SIG-M5 treated with dmso at 0.1 percent for 504 hours (cell line): ENCODE results near the gene GBX2.
"Not testable (repeated sequence)": the region's sequence is repeated elsewhere in the genome, so short reads cannot be mapped to it uniquely, and the experiment has no call there.

Source experiments
- DNase-seq: peaks from one replicate; lab custom pipeline; 2025; ENCODE audit not compliant: unreplicated experiment; lab: John Stamatoyannopoulos, UW

Gene GBX2

DNA sequence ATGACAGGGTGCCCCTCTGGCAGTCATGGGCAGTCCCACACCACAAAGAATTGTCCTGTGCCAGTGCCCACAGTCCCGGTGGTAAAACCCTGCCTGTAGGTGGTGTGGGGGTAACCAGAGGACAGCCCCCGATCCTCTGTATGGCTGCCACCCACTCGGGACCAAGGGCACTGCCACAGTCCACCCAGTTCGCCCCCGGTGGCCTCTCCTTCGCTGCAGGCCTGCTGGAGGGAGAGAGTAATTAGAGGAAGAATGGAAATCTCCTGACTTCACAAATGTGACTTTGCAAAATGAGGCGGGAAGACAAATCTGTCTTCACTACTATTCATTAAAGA is 11.4 kb downstream of the GBX2 start:
- DNase-seq: no peak

DNA sequence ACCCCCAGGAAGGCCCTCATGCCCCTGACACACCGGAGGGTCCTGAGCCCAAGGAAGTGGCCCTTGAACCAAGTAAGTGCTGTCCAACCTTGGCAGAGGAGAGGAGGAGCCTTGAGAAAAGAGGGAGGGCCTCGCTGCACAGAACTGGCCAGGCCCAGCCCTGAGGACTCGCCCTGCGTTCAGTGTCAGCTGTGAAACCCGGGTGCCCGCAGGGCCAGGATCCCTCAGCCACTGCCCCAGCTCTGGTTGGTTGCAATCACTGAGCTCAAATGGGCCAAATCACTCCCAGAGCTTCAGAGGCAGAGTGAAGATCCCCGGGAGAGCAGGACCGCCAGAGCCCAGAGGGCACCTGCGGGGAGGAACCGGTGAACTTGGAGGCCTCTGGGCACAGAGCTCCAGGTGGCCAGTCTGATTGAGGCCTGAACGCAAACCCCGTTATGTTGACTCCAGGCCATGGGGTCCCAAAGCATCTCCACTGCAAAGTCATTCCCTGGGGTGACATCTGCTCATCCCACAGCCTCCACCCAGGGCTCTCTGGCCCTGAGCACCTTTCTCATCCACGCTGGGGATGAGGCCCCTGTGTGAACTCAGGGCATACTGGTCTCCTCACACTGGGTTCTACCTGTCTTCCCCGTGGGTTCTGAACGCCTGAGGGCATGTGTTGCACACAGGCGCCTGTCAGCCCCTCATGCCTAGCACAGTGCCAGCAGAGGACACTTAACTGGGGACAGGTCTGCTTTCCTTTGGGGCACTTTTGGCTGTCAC is 11.9 kb downstream of the GBX2 start:
- no peak for DNase-seq

DNA sequence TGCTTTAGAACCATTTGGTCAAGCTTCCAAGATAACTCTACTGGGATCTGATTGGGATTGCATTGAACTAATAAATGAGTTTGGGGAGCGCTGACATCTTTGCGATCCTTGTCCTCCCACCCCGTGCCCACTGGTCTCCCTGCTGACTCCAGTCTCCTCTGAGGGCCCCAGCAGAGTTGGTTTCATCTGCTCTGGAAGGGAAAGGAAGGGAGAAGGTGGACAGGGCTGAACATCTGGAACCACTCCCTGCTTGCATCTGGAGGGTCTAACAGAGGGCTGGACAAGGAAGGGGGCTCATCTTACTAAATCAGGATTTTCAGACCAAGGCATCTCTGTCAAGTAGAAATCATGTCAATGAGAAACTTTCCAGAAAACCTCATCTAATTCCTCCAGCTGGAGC is 12.8 kb downstream of the GBX2 start:
- no peak for DNase-seq

DNA sequence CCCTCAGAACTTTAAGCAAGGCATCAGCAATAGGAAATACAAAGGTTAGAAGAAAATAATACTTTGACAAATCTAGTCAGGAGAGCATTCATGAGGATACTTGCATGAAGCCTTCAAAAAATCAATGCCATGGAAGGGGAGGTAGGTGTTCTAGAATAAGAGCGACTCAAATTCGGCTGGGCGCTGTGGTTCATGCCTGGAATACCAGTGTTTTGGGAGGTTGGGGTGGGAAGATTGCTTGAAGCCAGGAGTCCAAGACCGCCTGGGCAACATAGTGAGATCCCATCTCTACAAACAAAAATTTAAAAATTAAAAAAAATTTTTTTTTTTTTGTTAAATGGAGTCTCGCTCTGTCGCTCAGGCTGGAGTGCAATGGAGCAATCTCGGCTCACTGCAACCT is 21.8 kb downstream of the GBX2 start:
- no peak for DNase-seq

DNA sequence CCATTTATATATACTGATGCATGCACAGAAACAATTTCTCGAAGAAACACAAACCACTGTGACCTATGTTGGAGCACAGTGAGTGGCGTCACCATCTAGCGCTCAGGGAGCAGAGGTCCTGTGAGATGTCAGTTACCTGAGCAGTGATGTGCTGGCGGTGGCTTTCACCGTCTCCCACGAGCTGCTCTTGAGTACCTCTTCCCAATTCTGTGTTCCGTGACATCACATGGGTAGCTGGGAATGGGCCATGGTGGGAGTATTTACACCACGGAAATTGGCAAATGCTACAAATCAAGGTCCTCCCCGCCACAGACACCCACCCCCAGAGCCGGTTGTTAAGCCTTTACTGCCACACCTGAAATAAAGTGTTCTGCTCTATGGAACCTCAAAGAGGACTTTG is 24.4 kb downstream of the GBX2 start:
- DNase-seq: no peak

DNA sequence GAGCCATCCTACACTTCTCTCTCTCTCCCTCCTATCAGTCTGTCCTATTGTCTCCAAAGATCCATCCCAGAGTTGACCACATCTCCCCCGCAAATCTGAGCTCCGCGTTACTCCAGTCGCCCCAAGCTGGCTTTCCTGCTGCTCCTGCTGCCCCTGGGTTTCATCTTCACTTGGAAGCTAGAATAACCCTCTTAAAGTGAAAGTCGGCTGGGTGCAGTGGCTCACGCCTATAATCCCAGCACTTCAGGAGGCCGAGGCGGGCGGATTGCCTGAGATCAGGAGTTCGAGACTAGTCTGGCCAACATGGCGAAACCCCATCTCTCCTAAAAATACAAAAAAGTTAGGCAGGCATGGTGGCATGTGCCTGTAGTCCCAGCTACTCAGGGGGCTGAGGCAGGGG is 26.6 kb downstream of the GBX2 start:
- not testable (repeated sequence) for DNase-seq

DNA sequence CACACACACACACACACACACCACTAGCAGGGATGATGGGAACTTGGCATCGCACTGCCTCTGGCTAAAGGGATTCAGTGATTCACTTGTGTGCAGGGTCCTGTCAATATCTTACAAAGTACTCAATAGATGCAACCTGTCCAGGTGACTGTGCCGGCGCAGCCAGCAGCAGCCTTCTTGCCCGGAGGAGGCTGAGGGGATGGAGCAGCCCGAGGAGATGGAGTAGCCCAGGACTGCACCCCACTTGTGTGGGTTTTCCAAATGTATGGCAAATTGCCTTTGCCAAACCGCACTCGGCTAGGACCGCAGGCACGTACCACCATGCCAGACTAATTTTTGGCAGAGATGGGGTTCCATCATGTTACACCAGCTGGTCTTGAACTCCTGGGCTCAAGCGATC is 31.1 kb downstream of the GBX2 start:
- no peak for DNase-seq

DNA sequence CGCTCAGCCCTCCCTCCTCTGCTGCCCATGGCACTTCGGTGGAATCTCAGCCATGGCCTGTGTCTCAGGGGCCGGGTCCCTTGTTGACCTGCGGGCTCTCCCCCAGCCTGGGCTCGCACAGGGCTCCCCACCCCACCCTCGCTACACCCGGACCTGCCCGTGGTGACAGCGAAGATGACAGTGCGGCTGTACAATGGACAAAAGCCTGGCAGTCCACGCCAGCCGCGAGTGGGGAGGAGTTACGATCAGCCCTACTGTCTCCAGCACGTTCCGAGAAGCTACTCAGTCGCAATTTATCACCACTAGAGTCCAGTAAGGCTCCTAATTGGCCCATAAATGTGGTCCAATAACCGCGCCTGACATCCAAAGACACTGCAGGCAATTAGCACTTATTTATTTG is 31.6 kb downstream of the GBX2 start:
- no peak for DNase-seq

DNA sequence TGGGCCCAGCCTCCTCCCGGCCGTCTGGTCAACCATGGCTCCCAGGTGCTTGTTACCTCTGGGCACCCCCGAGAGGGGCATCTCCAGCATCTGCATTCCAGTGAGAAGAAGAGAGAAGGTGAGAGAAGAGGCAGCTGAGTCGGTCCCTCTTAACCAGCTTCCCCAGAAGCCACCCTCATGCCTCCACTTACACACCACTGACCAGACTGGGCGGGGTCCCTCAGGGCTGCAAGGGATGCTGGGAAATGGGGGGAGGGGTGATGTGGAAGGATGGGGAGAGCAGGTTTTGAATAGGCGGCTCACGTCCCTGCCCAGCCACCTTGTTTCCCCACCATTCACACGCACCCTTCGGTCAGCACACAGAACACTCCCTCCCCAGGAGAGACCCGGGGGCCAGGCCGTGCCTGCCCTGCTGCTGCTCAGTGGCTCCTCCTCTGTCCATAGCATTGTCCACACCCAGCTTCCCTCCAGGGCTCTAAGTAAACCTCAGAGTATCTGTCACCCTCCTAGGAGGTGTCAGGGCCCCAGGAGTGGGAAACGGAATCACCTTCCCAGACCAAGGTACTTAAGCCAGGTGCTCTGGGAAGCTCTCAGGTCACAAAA is 34.7 kb downstream of the GBX2 start:
- no peak for DNase-seq

DNA sequence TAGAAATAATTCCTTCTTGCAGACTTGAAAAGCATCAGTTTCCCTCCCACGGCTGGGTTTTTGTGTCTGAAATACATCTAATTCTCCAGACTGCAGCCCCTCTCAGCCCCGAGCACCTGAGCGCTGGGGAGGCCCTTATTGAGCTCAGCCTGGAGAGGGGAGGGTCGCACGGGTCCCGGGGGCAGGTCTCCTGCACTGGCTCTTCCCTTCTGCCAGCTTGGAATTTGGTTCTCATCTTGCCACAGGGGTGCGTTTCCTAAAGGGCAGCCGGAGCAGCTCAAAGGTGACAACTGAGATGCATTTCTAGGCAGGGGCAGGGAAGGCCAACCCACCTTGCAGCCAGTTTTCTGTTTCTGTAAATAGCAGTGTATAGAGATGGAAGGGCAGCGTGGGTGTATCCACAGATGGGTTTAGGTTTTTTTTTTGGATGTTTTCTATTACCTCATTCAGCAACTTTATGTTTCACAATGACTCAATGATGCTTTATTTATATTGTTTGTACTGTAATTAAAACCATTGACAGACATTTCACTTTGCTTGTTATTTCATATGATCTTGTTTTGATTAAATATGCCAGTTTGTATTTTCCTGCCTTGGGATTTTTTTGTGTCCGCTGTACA is 37.0 kb downstream of the GBX2 start:
- no peak for DNase-seq

DNA sequence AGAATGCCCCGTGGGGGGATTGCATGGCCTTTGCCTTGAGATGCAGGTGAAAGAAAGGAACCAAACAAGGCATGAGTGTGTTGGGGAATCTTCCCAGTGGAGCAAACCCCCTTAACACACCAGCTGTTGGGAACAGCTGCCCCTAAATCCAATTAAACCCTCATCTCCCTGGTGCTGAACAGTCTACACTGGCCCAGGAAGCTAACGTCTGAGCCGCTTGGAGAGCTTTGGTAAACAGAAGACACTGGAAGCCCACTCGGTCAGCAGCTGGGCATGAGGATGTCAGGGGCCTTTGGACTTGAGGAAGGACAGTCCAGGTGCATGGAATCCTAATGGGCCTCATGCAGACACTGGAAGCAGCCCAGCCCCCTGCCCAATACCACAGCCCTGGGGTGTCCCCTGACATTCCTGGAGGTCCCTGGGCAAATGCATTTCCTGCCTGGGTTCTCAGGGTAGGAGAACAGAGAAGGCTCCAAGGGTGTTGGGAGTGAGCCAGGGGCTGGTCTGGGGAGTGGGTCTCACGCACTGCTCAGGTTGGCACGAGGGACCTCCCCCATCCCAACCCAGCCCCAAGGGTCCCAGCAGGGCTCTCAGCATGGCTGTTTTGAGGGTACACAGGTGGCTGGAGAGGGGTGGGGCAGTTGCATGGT is 37.7 kb downstream of the GBX2 start:
- DNase-seq: no peak

DNA sequence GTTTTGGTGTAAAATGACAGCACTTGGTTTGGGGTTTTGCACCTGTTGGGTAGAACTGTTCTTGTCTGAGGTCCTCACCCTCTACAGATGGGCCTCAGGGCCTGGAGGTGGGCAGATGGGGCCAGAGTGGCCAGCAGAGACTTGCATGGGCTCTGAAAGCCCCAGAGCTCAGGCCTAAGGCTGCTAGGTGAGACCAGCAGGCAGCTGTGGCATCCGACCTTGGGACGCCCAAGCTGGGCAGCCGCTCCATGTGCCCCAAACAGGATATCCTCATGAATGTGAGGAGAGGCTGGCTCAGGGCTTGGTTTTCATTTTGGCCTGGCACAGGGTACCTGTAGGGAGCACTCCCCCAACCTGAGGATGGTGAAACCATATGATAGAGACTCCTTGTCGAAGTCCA is 38.3 kb downstream of the GBX2 start:
- no peak for DNase-seq

DNA sequence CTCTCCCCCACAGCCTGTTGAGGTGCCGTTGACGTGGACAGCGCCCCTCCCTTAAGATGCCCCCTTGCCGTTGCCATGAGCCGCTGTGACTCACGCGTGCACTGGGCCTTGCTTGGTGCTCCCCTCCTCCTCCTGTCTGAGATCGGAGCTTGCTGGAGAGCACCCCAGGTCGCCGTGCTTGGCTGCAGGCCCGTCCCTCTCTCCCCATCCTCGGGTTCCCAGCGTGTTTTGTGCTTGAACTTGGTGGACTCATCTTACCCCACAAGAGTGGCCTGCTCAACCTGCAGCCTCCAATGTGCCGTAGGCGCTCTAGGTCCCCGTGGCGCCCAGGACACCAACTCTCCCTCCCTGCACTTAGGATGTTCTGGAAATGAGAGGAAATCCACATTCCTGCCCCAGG is 39.9 kb downstream of the GBX2 start:
- DNase-seq: no peak

DNA sequence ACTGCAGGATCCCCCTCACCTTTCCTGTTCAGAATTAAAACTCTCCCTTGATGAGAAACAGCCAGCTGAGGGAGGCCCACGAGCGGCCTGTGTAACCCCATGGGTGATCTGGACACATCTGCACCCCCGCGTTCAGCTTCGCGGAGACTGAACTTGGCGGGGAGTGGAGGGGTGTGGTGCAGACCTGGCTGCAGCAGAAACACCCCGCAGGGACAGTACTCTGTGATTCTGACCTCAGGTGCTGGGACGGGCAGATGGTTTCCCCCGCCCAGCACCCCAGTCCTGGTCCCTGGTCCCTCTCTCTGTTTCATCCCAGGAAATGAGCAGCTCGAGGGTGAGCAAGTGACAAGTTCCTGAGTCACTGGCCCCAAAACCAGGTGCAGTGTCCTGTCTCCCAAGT is 41.2 kb downstream of the GBX2 start:
- no peak for DNase-seq

DNA sequence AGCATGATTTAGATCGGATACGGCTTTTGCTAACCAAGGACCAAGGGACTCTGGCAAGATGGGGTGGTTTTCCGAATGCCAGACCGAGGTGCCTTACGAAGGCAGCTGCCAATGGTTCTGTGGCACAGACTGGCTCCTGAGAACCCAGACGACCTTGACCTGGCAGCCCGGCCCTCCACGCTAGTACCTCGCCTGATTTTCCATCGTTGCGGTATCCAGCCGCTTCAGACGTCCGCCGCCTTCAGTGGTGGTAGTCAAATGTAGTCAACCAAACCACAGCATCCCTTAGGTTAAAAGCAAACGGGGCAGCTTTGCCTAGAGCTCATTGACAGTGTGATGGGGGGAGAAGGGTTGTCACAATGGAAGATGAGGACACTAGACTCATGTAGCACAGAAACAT is 42.6 kb downstream of the GBX2 start:
- no peak for DNase-seq

DNA sequence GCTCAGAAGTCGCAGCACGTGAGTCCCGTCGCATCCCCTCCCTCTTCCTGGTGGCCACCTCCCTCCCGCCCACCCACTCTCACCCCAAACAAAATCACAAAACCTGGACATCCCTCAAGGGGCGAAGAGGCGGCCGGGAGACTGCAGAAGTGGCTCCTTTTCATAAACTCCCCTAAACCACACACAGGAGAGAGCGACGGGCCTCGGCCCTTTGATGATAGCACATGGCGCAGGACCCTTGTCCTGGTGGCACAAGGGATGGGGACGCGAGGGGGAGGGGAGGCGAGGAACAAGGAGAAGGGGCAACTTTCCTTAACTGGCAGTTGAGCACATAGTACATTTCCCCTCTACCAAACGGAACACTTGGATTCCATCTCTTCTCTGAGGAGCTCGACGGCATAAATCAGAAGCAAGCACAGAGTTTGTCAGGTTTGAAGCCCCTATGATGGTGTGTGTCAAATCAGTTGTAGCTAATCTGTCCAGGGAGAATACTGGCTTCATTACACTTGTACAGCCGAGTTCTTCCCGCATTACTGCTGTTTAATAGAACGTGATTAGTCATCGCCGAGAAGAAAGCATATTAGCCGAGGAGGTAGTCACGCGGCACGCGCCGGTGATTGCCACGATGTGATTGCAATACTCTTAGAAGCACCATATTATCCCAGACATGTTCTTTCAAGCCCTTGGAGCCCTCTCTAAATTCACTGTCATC is 43.8 kb downstream of the GBX2 start:
- no peak for DNase-seq

DNA sequence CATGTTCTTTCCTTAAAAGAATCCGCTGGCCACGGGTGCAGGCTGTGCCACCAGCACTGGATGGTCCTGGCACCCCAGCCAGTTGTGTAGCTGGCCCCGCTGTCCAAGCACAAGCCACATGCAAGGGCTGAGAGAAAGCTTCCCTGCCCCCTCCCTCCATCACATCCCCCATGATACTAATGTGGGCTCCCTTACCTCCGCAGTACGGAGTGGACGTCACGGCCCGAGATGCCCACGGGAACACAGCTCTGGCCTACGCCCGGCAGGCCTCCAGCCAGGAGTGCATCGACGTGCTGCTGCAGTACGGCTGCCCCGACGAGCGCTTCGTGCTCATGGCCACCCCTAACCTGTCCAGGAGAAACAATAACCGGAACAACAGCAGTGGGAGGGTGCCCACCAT is 44.5 kb downstream of the GBX2 start:
- no peak for DNase-seq

DNA sequence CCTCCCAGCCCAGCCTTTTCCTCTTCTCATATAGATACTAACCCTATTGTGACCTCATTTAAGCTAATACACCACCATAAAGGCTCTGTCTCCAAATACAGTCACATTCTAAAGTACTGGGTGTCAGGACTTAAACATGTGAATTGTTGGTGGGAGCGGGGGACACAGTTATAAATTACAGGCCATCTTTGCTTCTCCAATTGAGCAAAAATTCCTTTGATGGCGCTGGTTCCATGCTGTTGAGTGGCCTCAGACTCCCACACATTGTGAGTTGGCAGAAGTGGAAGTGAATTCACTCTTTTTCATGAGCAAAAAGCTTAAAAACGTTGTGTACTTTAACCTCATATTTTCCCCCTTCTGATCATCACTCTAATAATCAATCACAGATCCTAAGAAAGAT is 46.0 kb downstream of the GBX2 start:
- no peak for DNase-seq

DNA sequence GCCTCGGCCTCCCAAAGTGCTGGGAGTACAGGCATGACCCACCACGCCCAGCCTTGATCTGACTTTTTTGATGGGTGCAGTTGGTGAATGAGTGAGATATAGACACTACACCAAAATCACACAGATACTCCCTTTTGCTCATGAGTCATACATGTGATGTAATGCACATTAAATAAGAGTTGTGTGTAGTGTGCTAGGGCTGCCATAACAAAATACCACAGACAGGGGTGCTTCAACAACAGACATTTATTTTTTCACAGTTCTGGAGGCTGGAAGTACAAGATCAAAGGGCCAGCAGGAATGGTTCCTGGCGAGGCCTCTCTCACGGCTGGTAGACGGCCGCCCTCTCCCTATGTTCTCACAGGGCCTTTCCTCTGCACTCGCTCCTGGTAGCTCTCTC is 46.6 kb downstream of the GBX2 start:
- no peak for DNase-seq

DNA sequence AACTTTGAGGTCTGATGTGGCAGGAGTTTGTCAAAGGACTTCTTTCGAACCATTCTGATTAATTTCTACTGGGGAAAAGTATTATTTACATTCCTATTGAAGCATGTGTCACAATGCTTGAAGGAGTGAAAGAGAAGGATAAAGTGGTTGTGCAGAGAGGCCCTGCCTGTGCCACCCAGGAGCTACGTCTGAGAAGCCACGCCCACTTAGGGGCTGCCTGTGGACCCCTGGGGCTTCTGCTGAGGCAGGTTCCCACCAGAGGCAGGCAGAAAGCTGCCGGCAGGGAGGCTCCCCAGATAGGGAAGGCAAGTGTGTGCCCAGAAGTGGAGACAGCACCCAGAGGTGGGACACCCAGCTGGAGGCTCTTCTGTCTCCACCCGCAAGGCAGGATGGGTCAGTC is 47.4 kb downstream of the GBX2 start:
- no peak for DNase-seq

DNA sequence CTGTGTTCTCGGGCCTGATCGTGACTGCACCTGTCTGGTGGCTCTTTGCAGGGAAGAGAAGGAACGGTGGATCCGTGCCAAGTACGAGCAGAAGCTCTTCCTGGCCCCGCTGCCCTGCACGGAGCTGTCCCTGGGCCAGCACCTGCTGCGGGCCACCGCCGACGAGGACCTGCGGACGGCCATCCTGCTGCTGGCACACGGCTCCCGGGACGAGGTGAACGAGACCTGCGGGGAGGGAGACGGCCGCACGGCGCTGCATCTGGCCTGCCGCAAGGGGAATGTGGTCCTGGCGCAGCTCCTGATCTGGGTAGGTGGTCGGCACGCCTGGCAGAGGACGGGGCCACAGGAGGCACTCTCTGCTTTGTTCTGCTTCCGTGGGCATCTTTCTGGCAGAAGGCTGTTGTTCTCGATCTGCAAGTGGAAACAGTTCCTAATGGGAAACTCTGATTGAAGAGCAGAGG is 48.0 kb downstream of the GBX2 start:
- DNase-seq: no peak

DNA sequence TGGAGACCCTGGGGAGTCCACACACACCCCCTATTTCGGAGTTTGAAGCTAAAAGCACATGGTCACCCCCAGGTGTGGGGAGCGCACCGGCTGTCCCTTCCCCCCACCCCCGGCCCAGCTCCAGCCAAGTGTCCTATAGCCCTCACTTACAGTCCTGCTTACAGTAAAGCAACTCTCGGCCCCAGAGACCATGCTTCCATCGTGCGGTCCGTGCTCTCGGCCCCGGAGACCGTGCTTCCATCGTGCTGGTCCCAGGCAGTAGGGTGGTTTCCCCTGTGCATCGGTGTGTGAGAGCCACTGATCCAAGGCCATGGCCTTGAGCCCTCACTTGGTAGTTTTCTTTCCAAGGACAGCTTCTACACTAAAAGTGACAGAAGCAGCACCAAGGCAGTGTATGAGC is 48.7 kb downstream of the GBX2 start:
- DNase-seq: no peak
